GM23338 (cell line): ENCODE data around the gene ANAPC2.

Source experiments
- CREB1 ChIP-seq: fragments of 250-450 bp; sonication (Bioruptor Pico); IDR thresholded peaks from 2 replicates; pipeline ENCODE4 v1.5.0; 2020; ENCODE audit warnings: low read depth, mild to moderate bottlenecking, moderate library complexity
- CTCF ChIP-seq, 2 experiments: fragments of 200-600 bp in 1 of 2; sonication (generic) in 1 of 2; conservative IDR thresholded peaks; 2 replicates each; pipeline versions ENCODE4 v1.5.1 to v1.6.1; 2016 to 2017; ENCODE audit warnings: antibody characterized with exemption in 2 of 2, low read depth in 2 of 2, mild to moderate bottlenecking in 2 of 2, moderate library complexity in 1 of 2
- EZH2 ChIP-seq: fragments of 200-600 bp; sonication (generic); IDR thresholded peaks from one replicate; pipeline ENCODE4 v1.8.0; 2017; ENCODE audit warnings: antibody characterized with exemption, mild to moderate bottlenecking, low read depth; ENCODE audit not compliant: unreplicated experiment
- EZH2phosphoT487 ChIP-seq: fragments of 200-600 bp; sonication (generic); IDR thresholded peaks from one replicate; pipeline ENCODE4 v1.8.1; 2018; ENCODE audit warnings: antibody characterized with exemption; ENCODE audit not compliant: unreplicated experiment
- JUNB ChIP-seq: IDR thresholded peaks from one replicate; pipeline ENCODE4 v1.6.1; 2016; ENCODE audit warnings: antibody characterized with exemption; ENCODE audit not compliant: unreplicated experiment
- NANOG ChIP-seq: IDR thresholded peaks from 2 replicates; pipeline ENCODE4 v1.6.1; 2016; ENCODE audit warnings: antibody characterized with exemption, borderline replicate concordance
- POLR2AphosphoS5 ChIP-seq: IDR thresholded peaks from 2 replicates; pipeline ENCODE4 v1.6.1; 2016; ENCODE audit warnings: antibody characterized with exemption, low read depth
- REST ChIP-seq: IDR thresholded peaks from one replicate; pipeline ENCODE4 v1.6.1; 2018; ENCODE audit warnings: antibody characterized with exemption; ENCODE audit not compliant: unreplicated experiment

GRCh38 chr9:137231372-137232039 is 43.1 kb upstream of the ANAPC2 start:
- no peak for TF ChIP-seq EZH2phosphoT487
- no peak for TF ChIP-seq CTCF (conservative IDR thresholded peaks at IDR 0.05; ENCODE audit: low read depth in 2 of 2)
- TF ChIP-seq JUNB, result no peak
- no peak for TF ChIP-seq POLR2AphosphoS5
- no peak for TF ChIP-seq CREB1
- no peak for TF ChIP-seq EZH2
- no peak for TF ChIP-seq NANOG
- no peak for TF ChIP-seq REST
